ENCODE data around the gene ZNF766. TPM values are rescaled to one million over a fixed set of nuclear protein-coding genes. Genes with fewer than 3 reads are reported as not detected.
"Not testable (repeated sequence)": the region's sequence is repeated elsewhere in the genome, so short reads cannot be mapped to it uniquely, and the experiment has no call there.

Gene ZNF766
- total RNA-seq, 1 donor from 2014 or later = 31.6 TPM

DNA sequence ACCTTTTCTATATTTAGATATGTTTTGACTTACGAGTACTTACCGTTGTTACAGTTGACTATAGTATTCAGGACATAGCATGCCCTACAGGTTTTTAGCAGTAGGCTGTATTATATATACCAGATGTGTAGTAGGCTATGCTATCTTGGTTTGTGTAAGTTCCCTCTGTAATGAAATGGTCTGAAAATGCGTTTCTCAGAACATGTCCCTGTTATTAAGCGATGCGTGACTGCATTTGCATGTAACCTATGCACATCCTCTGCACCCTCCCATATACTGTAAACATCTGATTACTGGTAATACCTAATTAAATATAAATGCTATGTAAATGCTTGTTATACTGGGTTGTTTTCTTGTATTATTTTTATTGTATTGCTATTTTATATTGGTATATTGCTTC lies 6.6 kb downstream of the ZNF766 start:
- DNase-seq (ENCODE audit: low read depth) = no peak

DNA sequence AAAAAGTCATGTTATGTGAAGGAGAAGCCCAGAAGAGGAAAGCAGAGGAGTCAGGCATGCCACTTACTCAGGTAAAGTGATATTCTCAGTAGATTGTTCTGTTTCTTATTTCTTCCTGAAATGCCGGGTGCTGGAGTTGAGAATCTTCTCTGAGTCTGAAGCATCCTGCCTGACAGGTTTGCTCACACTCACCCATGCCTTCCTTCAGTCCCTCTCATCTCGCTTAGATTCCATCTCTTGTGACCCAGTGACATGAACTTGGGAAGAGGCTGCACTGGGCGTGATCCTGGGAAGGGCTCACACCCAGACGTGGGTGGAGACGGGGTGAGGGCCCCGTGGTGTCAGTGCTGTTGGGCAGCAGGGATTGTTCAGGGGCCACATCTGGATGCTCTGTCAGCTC lies 8.1 kb downstream of the ZNF766 start:
- DNase-seq (ENCODE audit: low read depth) = no peak

DNA sequence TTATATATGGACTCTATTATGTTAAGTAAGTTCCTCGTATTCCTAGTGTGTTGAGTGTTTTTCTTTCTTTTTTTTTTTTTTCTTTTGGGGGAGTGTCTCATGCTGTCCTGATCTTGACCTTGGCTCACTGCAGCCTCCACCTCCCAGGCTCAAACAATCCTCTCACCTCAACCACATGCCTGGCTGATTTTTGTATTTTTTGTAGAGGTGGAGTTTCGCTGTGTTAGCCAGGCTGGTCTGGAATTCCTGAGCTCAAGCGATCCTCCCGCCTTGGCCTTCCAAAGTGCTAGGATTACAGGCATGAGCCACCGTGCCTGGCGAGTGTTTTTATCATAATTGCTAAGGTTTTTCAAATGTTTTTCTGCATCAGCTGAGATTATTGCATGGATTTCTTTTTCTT lies 16.9 kb downstream of the ZNF766 start:
- no peak for DNase-seq (ENCODE audit: low read depth)

DNA sequence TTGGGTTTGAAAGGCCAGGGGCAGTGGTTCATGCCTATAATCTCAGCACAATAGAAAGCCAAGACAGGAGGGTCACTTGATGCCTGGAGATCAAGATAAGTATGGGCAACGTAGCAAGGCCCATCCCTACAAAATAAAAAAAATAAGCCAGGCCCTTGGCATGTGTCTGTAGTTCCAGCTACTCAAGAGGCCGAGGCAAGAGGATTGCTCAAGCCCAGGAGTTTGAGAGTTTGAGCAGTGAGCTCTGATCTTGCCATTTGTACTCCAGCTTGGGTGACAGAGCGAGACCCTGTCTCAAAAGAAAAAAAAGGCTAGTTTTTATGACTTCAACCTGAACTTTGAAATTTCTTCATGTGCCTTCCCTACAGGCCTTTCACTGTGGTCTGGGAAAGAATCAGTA lies 22.4 kb downstream of the ZNF766 start:
- no peak for DNase-seq (ENCODE audit: low read depth)

DNA sequence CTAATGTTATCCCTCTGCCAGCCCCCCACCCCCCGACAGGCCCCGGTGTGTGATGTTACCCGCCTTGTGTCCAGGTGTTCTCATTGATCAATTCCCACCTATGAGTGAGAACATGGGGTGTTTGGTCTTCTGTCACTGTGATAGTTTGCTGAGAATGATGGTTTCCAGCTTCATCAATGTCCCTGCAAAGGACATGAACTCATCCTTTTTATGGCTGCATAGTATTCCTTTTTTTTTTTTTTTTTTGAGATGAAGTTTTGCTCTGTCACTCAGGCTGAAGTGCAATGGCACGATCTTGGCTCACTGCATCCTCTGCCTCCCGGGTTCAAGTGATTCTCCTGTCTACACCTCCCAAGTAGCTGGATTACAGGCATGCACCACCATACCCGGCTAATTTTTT lies 23.6 kb downstream of the ZNF766 start:
- not testable (repeated sequence) for DNase-seq (ENCODE audit: low read depth)

DNA sequence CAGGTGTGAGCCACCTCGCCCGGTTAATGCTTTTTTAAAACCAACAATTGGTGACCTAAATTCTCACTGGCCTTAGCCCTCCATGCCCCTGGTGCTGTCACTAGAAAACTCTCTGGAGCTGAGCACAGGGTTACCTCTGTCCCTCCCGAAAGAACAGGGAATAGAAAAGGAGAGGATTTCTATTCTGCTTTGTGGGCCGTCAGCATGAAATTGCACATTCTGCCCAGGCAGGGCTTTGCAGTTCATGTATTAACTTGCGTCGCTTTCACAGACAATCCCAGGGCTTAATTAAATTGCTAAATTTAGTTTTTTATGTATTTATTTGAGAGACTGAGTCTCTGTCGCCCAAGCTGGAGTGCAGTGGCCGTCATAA lies 27.0 kb downstream of the ZNF766 start:
- no peak for DNase-seq (ENCODE audit: low read depth)

DNA sequence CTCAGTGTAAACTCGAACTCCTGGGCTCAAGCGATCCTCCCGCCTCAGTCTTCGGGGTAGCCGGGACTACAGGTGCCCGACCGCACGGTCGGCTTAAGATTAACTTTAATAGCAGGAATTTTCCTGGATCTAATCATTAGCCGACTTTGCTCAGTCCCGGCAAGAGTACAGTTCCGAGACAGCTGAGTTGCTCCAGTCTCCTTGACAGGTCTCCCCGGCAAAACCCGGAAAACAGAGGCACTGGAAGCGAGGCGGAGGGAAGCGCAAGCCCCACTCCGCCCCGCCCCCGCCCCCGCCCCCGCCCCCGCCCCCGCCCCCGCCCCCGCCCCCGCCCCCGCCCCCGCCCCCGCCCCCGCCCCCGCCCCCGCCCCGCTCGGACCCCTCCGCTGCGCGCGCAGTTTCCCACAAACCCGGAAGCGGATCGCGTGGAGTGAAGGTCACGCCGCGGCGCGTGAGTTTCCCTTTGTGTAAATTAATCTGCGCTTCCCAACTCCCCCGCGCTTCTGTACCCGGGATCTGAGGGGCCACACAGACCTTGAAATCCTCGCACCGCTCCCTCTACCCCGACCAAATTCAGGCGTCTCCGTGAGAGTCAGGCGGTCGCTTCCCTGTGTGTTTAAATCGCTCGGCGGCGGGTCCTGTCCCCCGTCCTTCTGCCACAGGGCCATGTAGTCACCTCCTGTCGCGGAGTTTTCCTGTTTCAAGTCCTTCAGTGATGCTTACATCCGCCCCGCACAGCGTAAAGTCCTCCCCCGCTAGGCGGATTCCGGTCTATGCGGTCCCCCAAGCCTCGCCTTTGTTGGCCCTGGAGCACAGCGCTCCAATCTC lies 27.6 kb downstream of the ZNF766 start, which contains the start of gene ZNF480:
Gene ZNF480, plus strand, starts transcription at position 397 of the 828 bp plus-strand sequence. CDS start 3,244 bp downstream, outside the sequence.
- DNase-seq (ENCODE audit: low read depth) = peak; percentile 78

DNA sequence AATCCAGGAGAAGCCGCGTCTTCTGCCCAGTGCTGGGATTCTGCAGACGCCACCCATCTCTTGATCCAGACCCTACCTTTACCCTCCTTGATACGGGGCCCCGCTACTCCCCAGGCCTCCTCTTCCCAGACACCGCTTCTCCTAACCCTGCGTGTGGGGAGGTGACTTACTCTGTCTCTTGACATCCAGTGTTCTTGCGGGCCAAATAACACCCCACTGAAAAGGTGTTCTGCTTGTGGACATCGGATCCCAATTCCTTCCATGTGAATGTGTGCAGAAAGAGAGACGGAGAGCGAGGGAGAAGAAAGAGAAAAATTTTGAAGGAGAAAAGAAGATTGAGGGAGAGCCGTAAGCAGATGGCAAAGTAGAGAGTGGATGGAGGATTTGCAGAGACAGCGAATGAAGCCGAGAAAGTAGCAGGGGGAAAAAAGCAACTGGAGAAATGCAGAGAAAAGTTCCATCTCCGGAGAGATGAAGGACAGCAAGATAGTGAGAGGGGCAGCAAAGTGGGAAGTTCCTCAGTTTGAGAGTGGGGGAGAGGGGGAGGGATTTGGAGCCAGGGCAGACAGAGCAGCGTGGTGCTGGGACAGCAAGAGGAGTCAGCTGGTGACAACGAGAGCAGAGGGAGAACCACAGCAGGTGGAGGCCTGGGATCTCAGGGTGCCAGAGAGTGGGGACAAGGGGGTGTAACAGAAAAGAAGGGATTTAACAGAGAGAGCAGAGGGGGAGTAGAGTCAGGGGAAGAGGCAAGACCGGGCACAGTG lies 28.4 kb downstream of the ZNF766 start:
- DNase-seq (ENCODE audit: low read depth) = no peak

DNA sequence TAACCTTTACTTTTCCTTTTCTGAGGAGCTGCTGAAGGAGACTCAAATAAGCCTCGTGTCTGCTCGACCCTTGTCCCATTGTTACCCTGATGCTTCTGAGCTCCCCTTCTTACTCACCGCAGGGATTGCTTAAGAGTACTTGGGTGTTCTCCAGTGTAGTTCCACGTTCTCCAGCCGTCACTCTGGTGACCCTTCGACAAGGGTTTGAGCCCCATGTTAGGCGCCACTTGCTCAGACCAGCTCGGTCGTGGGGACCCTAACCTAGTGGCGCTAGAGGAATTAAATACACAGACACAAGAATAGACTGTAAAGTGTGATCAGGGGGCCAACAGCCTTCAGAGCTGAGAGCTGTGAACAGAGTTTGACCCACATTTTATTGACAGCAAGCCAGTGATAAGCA lies 37.9 kb downstream of the ZNF766 start:
- DNase-seq (ENCODE audit: low read depth) = no peak

DNA sequence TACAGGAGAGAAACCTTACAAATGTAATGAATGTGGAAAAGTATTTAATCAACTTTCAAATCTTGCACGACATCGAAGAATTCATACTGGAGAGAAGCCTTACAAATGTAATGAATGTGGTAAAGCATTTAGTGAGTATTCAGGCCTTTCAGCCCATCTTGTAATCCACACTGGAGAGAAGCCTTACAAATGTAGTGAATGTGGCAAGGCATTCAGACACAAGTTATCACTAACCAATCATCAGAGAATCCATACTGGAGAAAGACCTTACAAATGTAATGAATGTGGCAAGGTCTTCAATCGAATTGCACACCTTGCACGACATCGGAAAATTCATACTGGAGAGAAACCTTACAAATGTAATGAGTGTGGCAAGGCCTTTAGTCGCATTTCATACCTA lies 53.0 kb downstream of the ZNF766 start:
- no peak for DNase-seq (ENCODE audit: low read depth)

DNA sequence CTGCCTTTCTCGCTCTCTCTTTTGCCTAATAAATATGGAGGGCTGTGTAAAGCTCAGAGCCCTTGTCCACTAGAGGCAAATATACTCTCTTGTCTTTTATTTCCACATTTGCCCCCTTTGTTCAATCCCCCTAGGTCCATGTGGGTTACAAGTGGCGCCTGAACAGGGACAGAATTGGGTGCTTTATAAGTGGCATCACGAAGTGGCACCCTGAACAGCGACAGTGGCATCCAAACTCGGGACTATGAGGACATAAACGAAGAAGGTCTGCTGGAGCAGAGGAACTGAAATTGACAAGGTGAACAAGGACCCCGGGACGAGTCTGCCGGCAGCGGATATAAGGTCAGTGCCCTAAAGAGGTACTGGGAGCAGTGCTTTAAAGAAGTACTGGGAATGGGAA lies 62.4 kb downstream of the ZNF766 start:
- DNase-seq (ENCODE audit: low read depth) = no peak

DNA sequence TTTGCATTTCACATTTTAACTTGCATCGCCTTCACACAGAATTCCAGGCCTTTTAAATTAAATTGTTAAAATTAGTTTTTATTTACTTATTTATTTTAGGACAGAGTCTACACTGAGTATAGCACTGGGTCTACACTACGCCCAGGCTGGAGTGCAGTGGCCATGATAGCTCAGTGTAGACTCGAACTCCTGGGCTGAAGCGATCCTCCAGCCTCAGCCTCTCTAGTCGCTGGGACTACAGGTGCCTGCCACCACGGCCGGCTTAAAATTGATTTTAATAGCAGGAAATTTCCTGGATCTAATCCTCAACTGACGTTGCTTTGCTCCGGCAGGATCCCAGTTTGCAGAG lies 66.4 kb downstream of the ZNF766 start:
- DNase-seq (ENCODE audit: low read depth) = no peak

DNA sequence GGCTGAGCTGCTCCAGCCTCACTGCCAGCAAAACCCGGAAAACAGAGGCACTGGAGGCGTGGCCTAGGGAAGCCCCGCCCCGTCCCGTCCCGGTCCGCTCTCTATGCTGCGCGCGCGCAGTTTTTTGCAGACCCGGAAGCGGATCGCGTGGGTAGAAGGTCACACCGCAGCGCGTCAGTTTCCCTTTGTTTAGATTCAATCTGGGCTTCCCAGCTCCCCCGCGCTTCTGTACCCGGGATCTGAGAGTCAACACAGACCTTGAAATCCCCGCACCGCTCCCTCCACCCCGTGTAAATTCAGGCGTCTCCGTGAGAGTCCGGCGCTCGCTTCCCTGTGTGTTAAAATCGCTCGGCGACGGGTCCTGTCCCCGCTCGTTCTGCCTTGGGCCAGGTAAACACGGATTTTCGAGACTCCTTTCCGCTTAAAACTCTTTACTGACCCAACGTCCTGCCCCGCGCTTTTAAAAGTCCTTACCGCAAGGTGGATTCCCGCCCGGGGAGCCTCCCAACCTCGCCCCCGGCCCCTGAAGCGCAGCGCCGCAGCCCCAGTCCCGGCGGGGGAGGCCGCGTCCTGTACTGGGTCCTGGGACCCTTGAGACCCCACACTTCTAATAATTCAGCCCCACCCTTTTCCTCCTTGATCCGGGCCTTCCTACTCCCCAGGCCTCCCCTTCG lies 66.9 kb downstream of the ZNF766 start, which contains the start of gene ZNF610:
Gene ZNF610, plus strand, starts transcription at position 127 of the 674 bp plus-strand sequence. CDS start 12,930 bp downstream, outside the sequence.
- peak; percentile 58 for DNase-seq (ENCODE audit: low read depth)

DNA sequence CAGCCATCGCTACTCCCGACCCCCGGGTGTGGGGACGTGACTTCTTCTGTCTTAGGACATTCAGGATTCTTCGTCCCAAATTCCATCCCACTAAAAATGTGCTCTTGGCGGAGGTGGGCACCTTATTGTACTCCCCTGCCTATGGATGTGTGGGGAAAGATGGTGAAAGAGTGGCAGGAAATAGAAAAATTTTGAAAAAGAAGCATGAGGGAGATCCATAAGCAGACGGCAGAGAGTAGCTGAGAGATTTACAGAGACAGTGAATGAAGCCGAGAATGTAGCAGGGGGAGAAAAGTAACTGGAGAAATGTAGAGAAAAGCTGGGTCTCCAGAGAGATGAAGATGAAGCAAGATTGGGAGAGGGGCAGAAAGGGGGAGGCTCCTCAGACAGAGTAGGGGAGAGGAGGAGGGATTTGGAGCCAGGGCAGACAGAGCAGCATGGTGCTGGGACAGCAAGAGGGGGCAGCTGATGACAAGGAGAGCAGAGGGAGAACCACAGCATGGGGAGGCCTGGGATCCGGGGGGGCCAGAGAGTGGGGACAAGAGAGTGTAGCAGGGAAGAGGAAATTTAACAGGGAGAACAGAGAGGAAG lies 67.5 kb downstream of the ZNF766 start:
- no peak for DNase-seq (ENCODE audit: low read depth)

DNA sequence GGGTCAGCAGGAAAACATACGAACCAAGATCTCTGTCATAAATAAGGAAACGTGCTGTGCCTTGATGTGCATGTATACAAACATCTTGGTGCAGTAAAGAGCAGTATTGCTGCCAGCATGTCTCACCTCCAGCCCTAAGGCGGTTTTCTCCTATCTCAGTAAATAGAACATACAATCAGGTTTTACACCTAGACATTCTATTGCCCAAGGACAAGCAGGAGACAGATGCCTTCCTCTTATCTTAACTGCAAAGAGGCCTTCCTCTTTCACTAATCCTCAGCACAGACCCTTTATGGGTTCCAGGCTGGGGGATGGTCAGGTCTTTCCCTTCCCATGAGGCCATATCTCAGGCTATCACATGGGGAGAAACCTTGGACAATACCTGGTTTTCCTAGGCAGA lies 69.6 kb downstream of the ZNF766 start:
- DNase-seq (ENCODE audit: low read depth) = not testable (repeated sequence)

DNA sequence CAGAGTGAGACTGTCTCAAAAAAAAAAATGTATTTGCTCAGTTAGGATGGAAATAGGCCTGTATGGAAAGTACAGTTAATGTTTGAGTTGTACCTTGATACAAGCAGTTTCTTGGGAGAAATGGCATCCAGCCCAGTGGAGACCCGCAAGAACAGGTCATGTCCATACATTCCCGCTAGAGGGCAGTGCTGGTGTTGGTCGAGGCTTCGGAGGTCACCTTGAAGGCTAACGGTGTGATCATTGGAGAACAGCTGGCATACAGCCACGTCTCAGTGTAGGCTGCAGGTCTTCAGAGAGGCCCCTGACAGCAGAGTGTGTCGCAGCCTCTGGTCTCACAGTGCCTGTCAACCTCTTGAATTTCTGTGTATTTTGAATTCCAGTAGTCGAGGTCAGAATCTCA lies 74.2 kb downstream of the ZNF766 start:
- DNase-seq (ENCODE audit: low read depth) = no peak

DNA sequence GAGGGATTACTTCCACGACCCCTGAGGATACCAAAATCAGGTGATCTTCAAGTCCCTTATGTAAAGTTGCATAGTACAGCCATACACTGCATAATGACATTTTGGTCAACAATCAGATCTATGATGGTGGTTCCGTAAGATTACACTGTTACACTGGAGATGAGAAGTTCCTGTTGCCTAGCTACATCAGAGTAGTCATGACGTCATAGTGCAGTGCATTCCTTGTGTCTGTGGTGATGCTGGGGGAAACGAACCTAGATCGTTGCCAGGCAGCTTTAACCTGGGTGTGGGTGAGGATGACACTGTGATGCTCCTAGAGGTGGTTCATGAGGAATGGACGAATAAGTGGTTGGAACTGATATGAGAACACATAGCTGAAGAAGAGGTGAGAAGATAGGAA lies 75.8 kb downstream of the ZNF766 start:
- no peak for DNase-seq (ENCODE audit: low read depth)

Other genes starting within 250 kb of the ZNF766 start
- 11.6 and 15.8 TPM in 2 replicates for gene ZNF614, start 241.2 kb upstream of the ZNF766 start, total RNA-seq
- 6.6 and 18.1 TPM in 2 replicates for gene ZNF432, start 220.7 kb upstream of the ZNF766 start, total RNA-seq
- 18.8 and 22.8 TPM in 2 replicates for gene ZNF841, start 173.8 kb upstream of the ZNF766 start, total RNA-seq
- 14.8 and 14.9 TPM in 2 replicates for gene ZNF616, start 129.6 kb upstream of the ZNF766 start, total RNA-seq
- 7.5 and 18.2 TPM in 2 replicates for gene ZNF836, start 98.0 kb upstream of the ZNF766 start, total RNA-seq
- gene PPP2R1A, start 79.5 kb upstream of the ZNF766 start, total RNA-seq = 293 and 385 TPM in 2 replicates
- gene ZNF480, start 27.6 kb downstream of the ZNF766 start, total RNA-seq = 5.7 and 12.0 TPM in 2 replicates
- gene ZNF610, start 66.7 kb downstream of the ZNF766 start, total RNA-seq = 2.3 and 6.0 TPM in 2 replicates
- 23.1 and 32.5 TPM in 2 replicates for gene ZNF880, start 100.3 kb downstream of the ZNF766 start, total RNA-seq
- 19.1 and 28.2 TPM in 2 replicates for gene ZNF528, start 128.3 kb downstream of the ZNF766 start, total RNA-seq
- not detected in 2 replicates for gene ZNF534, start 159.6 kb downstream of the ZNF766 start, total RNA-seq
- 3.5 and 6.5 TPM in 2 replicates for gene ZNF578, start 184.0 kb downstream of the ZNF766 start, total RNA-seq